Astrocyte (in vitro differentiated cells and primary cell): Measurements from ENCODE around the gene SPRY2. TPM values are rescaled to one million over a fixed set of nuclear protein-coding genes. Genes with fewer than 3 reads are reported as not detected.

ENCODE experiments used
- DNase-seq: peaks from one replicate; pipeline ENCODE4 v3.0.0-alpha.2; 2010; ENCODE audit warnings: low read depth
- FAIRE-seq: peaks from 2 replicates; lab custom pipeline; 2011; peaks lifted over from hg19 to GRCh38; lab: Jason Lieb, UNC
- H2AFZ ChIP-seq: 2 replicates; pipeline ENCODE4 v1.6.0; 2012; ENCODE audit warnings: low read depth, low read length, inconsistent platforms
- H3K27ac ChIP-seq: 2 replicates; pipeline ENCODE4 v1.5.1; 2011; ENCODE audit warnings: low read depth, low read length, inconsistent platforms
- H3K27me3 ChIP-seq: 2 replicates; pipeline ENCODE4 v1.6.0; 2011; ENCODE audit warnings: low read length, inconsistent platforms; ENCODE audit not compliant: insufficient read depth
- H3K36me3 ChIP-seq: 2 replicates; pipeline ENCODE4 v1.5.1; 2011; ENCODE audit warnings: low read length, inconsistent platforms; ENCODE audit not compliant: insufficient read depth
- H3K4me1 ChIP-seq: 2 replicates; pipeline ENCODE4 v1.5.1; 2011; ENCODE audit warnings: low read length, inconsistent platforms; ENCODE audit not compliant: insufficient read depth
- H3K4me2 ChIP-seq: 2 replicates; pipeline ENCODE4 v1.6.0; 2012; ENCODE audit warnings: low read length, inconsistent platforms
- H3K4me3 ChIP-seq: 2 replicates; pipeline ENCODE4 v1.5.1; 2011; ENCODE audit warnings: low read depth, mild to moderate bottlenecking, low read length, inconsistent platforms; ENCODE audit not compliant: insufficient read depth
- H3K79me2 ChIP-seq: 2 replicates; pipeline ENCODE4 v1.6.0; 2012; ENCODE audit warnings: mild to moderate bottlenecking, low read length, inconsistent platforms; ENCODE audit not compliant: insufficient read depth
- H3K9ac ChIP-seq: 2 replicates; pipeline ENCODE4 v1.6.0; 2012; ENCODE audit warnings: mild to moderate bottlenecking, low read length, inconsistent platforms
- H3K9me3 ChIP-seq: 2 replicates; pipeline ENCODE4 v1.5.1; 2012; ENCODE audit warnings: low read depth, mild to moderate bottlenecking, low read length, inconsistent platforms; ENCODE audit not compliant: insufficient read depth
- H4K20me1 ChIP-seq: 2 replicates; pipeline ENCODE4 v1.6.0; 2012; ENCODE audit warnings: low read length, inconsistent platforms; ENCODE audit not compliant: insufficient read depth
- H3K27ac Mint-ChIP-seq: one replicate; pipeline ENCODE4 v1.8.0; 2021; ENCODE audit warnings: mild to moderate bottlenecking, mixed read lengths; ENCODE audit not compliant: unreplicated experiment
- H3K27me3 Mint-ChIP-seq: one replicate; pipeline ENCODE4 v1.8.0; 2021; ENCODE audit warnings: low read depth, mixed read lengths; ENCODE audit not compliant: unreplicated experiment
- H3K36me3 Mint-ChIP-seq: one replicate; pipeline ENCODE4 v1.8.0; 2021; ENCODE audit warnings: low read depth, mixed read lengths; ENCODE audit not compliant: unreplicated experiment
- H3K4me1 Mint-ChIP-seq: one replicate; pipeline ENCODE4 v1.8.0; 2021; ENCODE audit warnings: low read depth, mixed read lengths; ENCODE audit not compliant: unreplicated experiment
- H3K4me3 Mint-ChIP-seq: one replicate; pipeline ENCODE4 v1.8.0; 2021; ENCODE audit warnings: mild to moderate bottlenecking, moderate library complexity, mixed read lengths; ENCODE audit not compliant: unreplicated experiment
- H3K9me3 Mint-ChIP-seq: one replicate; pipeline ENCODE4 v1.8.0; 2021; ENCODE audit warnings: mild to moderate bottlenecking, mixed read lengths; ENCODE audit not compliant: unreplicated experiment
- EZH2 ChIP-seq: IDR thresholded peaks from 2 replicates; pipeline ENCODE4 v1.6.1; 2012; ENCODE audit warnings: mild to moderate bottlenecking, low read length, inconsistent platforms; ENCODE audit not compliant: insufficient read depth
- total RNA-seq: library from RNA; stranded (reverse); gene quantifications from 2 replicates; pipeline ENCODE4 v1.2.1, GENCODE V29; 2021
- TF ChIP-seq, protein P1 (sequence below): IDR thresholded peaks from 2 replicates; pipeline ENCODE4 v1.5.1; 2011; ENCODE audit warnings: low read depth, mild to moderate bottlenecking, inconsistent platforms, low read length, moderate library complexity; ENCODE audit not compliant: insufficient read depth

The SPRY2 gene
- total RNA-seq, 1 donor from 2014 or later, result 57.7 TPM

DNA sequence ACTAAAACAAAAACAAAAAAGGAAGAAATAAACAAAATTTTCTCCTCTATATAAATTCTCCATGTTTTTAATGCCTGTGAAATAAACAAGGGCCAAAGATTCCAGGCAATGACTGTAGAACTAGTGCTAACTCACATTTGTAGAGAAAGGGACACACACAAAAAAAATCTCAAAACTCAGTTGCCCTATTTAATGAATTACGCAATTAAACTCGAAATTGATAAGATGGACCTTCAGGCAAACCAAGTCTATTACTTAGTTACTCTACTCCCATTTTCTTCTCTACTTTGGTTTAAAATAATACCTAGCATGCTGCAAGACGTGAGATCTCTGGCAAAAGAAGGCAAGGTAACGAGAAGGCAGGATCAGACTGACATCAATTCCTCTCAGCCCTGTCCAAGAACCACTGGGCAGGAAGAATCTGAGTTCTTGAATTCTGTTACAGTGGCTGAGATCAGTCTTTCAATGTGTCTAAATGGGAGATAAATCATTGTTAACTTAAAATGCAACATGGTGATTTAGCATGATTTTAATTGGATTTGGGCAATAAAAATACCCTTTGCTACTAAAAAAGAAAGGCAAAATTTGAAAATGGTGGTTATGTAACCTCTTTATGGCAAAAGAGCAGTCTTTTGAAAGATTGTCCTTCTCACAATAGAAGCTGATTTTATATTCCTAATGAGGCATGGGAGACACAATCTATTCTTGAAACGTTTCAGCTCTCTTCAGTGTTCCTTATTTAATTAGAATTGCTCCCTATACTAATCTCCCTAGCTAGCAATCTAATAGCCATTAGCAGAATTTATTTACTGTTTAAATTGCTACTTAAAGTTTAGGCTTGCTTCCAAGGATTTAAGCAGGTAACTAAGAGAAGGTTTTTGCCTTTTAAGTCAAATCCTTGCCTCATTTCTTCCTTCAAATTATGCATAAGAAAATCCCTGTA lies 25.9 kb downstream of the SPRY2 start:
- H3K4me3 ChIP-seq, result no peak overlapping the region
- Mint-ChIP-seq H3K9me3 (no peaks in the 10 kb centered on the region), H3K27ac (no peak overlapping the region), H3K4me3 (no peak overlapping the region), H3K4me1 (peaks cover 8% of the 10 kb centered on the region), H3K36me3 (no peaks in the 10 kb centered on the region), H3K27me3 (no peaks in the 10 kb centered on the region)
- no peaks in the 10 kb centered on the region for H4K20me1 ChIP-seq
- no peak overlapping the region for H2AFZ ChIP-seq
- DNase-seq (no peak), FAIRE-seq (no peak)
- no peak overlapping the region for H3K9ac ChIP-seq
- no peak overlapping the region for H3K4me2 ChIP-seq
- H3K36me3 ChIP-seq, result no peaks in the 10 kb centered on the region
- no peak for TF ChIP-seq EZH2
- TF ChIP-seq, protein P1, sequence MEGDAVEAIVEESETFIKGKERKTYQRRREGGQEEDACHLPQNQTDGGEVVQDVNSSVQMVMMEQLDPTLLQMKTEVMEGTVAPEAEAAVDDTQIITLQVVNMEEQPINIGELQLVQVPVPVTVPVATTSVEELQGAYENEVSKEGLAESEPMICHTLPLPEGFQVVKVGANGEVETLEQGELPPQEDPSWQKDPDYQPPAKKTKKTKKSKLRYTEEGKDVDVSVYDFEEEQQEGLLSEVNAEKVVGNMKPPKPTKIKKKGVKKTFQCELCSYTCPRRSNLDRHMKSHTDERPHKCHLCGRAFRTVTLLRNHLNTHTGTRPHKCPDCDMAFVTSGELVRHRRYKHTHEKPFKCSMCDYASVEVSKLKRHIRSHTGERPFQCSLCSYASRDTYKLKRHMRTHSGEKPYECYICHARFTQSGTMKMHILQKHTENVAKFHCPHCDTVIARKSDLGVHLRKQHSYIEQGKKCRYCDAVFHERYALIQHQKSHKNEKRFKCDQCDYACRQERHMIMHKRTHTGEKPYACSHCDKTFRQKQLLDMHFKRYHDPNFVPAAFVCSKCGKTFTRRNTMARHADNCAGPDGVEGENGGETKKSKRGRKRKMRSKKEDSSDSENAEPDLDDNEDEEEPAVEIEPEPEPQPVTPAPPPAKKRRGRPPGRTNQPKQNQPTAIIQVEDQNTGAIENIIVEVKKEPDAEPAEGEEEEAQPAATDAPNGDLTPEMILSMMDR, result no peak
- no peak overlapping the region for H3K27ac ChIP-seq
- H3K4me1 ChIP-seq, result peaks cover 6% of the 10 kb centered on the region
- H3K9me3 ChIP-seq, result no peaks in the 10 kb centered on the region
- no peaks in the 10 kb centered on the region for H3K27me3 ChIP-seq
- no peaks in the 10 kb centered on the region for H3K79me2 ChIP-seq

DNA sequence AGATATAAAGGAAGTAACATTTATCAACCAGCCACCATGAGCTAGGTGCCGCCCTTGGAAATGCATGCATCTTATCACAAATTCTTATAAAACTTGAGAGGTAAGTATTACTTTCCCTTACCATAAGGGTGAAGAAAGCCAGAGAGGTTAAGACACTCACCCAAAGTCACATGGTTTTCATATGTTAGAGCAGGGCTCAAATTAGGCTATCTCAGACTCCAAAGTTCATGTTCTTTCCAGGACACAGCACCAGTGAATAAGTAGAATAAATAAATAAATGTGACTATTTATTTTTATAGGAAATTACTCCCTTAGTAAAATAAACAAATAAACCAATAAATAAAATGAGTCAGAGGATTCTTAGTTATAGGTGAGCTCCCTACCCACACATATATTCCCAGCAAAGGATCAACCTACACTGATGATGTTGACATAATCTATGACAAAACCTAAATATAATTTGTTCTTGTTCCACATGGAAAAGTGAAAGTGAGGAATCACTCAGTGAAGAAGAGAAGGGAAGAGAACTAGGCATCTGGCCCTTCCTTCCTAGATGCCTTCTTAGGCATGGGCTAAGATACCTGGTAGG lies 27.2 kb downstream of the SPRY2 start:
- Histone ChIP-seq H3K27ac (no peak overlapping the region), H3K79me2 (no peaks in the 10 kb centered on the region), H2AFZ (no peak overlapping the region), H3K4me3 (no peak overlapping the region), H3K9me3 (no peaks in the 10 kb centered on the region), H3K27me3 (no peaks in the 10 kb centered on the region), H3K4me1 (peaks cover 6% of the 10 kb centered on the region), H3K36me3 (no peaks in the 10 kb centered on the region), H3K4me2 (no peak overlapping the region), H3K9ac (no peak overlapping the region), H4K20me1 (no peaks in the 10 kb centered on the region)
- Mint-ChIP-seq H3K27ac (no peak overlapping the region), H3K27me3 (no peaks in the 10 kb centered on the region), H3K4me1 (peaks cover 8% of the 10 kb centered on the region), H3K9me3 (no peaks in the 10 kb centered on the region), H3K4me3 (no peak overlapping the region), H3K36me3 (no peaks in the 10 kb centered on the region)
- no peak for DNase-seq
- FAIRE-seq, result no peak
- no peak for TF ChIP-seq EZH2
- TF ChIP-seq, protein P1, result no peak
